ENCODE data around the gene GRIA3.
"Not testable (repeated sequence)": the region's sequence is repeated elsewhere in the genome, so short reads cannot be mapped to it uniquely, and the experiment has no call there.

GRIA3 gene

GRCh38 chrX:123274796-123275195 is 90.7 kb downstream of the GRIA3 start:
- DNase-seq (ENCODE audit: low spot score) = no peak

GRCh38 chrX:123277347-123277746 is 93.3 kb downstream of the GRIA3 start:
- peak; percentile 8 for DNase-seq (ENCODE audit: low spot score)

GRCh38 chrX:123277821-123278220 is 93.7 kb downstream of the GRIA3 start:
- DNase-seq (ENCODE audit: low spot score) = no peak

GRCh38 chrX:123282241-123282640 is 98.2 kb downstream of the GRIA3 start:
- no peak for DNase-seq (ENCODE audit: low spot score)

GRCh38 chrX:123283407-123283806 is 99.3 kb downstream of the GRIA3 start:
- DNase-seq (ENCODE audit: low spot score) = not testable (repeated sequence)

GRCh38 chrX:123291623-123292022 is 107.5 kb downstream of the GRIA3 start:
- no peak for DNase-seq (ENCODE audit: low spot score)

GRCh38 chrX:123298026-123298425 is 113.9 kb downstream of the GRIA3 start:
- no peak for DNase-seq (ENCODE audit: low spot score)

- DNase-seq (ENCODE audit: low spot score) = no peak
These were observed 119.4 kb downstream of the GRIA3 start for GRCh38 chrX:123303429-123303828.

- no peak for DNase-seq (ENCODE audit: low spot score)
These were observed 124.6 kb downstream of the GRIA3 start for GRCh38 chrX:123308658-123309057.

GRCh38 chrX:123310112-123310511 is 126.0 kb downstream of the GRIA3 start:
- no peak for DNase-seq (ENCODE audit: low spot score)

- no peak for DNase-seq (ENCODE audit: low spot score)
These were observed 127.4 kb downstream of the GRIA3 start for GRCh38 chrX:123311486-123311885.

GRCh38 chrX:123313486-123313885 is 129.4 kb downstream of the GRIA3 start:
- no peak for DNase-seq (ENCODE audit: low spot score)

- DNase-seq (ENCODE audit: low spot score) = no peak
These were observed 136.5 kb downstream of the GRIA3 start for GRCh38 chrX:123320622-123321021.

- no peak for DNase-seq (ENCODE audit: low spot score)
These were observed 138.5 kb downstream of the GRIA3 start for GRCh38 chrX:123322536-123322935.

GRCh38 chrX:123324625-123325024 is 140.5 kb downstream of the GRIA3 start:
- DNase-seq (ENCODE audit: low spot score) = no peak

GRCh38 chrX:123330229-123330942 is 146.3 kb downstream of the GRIA3 start:
- DNase-seq (ENCODE audit: low spot score) = no peak

- DNase-seq (ENCODE audit: low spot score) = no peak
These were observed 147.3 kb downstream of the GRIA3 start for GRCh38 chrX:123331349-123331748.

GRCh38 chrX:123331859-123332258 is 147.8 kb downstream of the GRIA3 start:
- no peak for DNase-seq (ENCODE audit: low spot score)

GRCh38 chrX:123336666-123337065 is 152.6 kb downstream of the GRIA3 start:
- no peak for DNase-seq (ENCODE audit: low spot score)

- no peak for DNase-seq (ENCODE audit: low spot score)
These were observed 154.0 kb downstream of the GRIA3 start for GRCh38 chrX:123337886-123338639.

GRCh38 chrX:123339221-123339905 is 155.3 kb downstream of the GRIA3 start:
- no peak for DNase-seq (ENCODE audit: low spot score)

GRCh38 chrX:123340696-123341095 is 156.6 kb downstream of the GRIA3 start:
- DNase-seq (ENCODE audit: low spot score) = no peak

GRCh38 chrX:123348468-123348867 is 164.4 kb downstream of the GRIA3 start:
- DNase-seq (ENCODE audit: low spot score) = no peak
